Effector CD8-positive, alpha-beta T cell (primary cell): ENCODE results near the gene SCNN1B.
"Not testable (repeated sequence)": the region's sequence is repeated elsewhere in the genome, so short reads cannot be mapped to it uniquely, and the experiment has no call there.

ENCODE experiments used
- DNase-seq: peaks from one replicate; lab custom pipeline; 2025; lab: John Stamatoyannopoulos, UW

SCNN1B gene

DNA sequence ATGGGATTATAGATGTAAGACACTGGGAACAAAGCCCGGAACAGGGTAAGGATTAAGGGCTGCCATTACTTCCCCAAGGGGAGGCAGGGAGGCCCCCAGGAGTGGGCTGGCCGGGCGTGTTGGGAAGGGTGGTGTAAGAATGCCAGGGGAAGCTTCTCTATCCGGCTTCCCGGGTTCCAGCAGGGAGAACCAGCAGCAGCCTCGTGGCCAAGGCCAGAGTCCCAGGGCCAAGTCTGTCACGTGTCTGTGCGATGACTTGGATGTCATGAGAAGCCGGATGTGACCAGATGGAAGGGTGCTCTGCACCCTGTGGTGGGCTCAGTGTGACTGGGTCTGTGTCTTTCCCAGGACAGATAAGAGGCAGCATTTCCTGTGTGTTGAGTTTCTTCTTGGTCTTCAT, 52.1 kb downstream of the SCNN1B start:
- DNase-seq = no peak

DNA sequence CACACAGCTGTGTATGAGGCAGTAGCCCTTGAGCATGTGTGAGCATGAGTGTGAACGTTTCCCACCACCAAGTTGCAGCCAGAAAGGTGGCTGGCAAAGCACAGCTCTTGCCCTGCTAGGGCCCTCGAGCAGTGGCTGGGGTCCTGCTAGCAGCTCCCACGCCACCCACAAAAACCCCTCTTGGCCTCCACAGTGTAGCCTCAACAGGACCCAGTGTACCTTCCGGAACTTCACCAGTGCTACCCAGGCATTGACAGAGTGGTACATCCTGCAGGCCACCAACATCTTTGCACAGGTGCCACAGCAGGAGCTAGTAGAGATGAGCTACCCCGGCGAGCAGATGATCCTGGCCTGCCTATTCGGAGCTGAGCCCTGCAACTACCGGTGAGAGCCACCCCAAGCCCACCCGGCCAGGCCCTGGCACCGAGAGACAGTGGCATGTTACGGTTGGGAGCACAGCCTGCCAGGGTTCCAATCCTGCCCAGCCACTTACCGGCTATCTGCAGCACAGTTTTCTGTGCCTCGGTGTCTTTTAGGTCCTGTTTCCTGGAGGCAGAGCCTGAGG, 53.1 kb downstream of the SCNN1B start:
- DNase-seq = no peak

DNA sequence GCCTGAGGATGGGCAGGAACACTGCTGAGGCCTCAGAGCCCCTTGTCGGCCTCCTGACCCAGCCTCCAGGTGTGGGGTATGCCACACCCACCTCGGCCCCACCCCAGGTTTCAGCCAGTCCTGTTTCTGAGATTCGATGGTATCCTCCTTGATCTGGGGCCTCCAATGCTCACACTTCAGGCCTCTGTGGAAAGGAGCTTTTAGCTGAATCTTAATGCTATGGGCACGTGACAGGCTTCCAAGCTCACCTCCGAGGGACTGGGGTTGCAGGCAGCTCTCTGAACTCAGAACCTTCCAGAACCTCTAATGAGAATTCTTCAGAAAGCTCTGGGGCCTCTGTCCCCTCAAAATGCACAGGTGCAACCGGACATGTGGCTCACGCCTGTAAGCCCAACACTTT, 54.8 kb downstream of the SCNN1B start:
- no peak for DNase-seq

DNA sequence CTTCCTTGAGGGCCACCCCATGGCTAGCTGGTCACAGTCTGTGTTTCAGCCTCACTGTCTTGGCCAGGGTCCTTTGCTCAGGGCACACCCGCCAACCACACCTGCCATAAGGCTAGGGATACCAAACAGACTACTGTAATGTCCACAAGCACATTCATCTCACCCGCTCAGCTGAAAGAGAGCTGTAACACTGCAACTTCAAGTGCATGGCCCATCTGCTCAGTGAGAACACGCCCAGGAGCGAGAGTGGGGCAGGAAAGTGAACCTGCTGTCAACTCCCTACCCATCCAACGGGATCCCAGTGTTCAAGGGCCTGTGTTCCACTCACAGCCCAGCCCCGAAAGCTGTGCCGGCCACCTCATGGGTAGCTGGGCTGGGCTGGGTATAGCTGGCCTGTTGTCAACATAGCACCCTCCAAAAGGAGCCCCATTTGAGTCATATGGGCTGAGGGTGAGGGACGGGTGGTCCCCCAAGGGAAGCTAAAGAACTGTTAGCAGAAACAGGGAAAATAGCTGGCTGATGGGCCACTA, 55.7 kb downstream of the SCNN1B start:
- DNase-seq = no peak

DNA sequence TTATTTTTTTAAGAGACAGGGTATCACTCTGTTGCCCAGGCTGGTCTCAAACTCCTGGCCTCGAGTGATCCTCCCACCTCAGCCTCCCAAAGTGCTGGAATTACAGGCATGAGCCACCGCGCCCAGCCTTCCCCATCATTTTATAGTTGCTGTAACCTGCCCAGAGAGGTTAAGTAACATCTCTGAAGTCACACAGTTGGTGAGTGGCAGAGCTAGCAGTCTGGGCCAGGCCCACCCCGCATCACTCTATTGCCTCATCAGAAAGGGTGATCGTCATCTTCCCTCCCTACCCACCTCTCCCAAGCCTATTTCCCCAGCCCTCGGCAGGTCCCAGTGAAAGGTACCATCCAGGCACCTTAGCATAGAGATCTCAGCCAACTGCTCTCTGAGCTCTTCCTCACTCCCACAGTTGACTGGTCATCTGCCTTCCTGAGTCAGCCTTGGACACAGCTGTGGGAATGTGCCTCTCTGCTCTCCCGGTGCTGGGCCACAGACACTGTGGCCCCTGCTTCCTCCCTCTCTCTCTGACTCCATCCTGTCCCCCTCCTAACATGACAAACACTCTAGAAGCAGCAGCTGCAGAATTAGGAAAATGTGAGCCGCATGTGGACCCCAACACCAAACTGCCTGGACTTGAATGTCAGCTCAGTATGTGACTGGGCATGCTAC, 57.1 kb downstream of the SCNN1B start:
- DNase-seq = no peak

DNA sequence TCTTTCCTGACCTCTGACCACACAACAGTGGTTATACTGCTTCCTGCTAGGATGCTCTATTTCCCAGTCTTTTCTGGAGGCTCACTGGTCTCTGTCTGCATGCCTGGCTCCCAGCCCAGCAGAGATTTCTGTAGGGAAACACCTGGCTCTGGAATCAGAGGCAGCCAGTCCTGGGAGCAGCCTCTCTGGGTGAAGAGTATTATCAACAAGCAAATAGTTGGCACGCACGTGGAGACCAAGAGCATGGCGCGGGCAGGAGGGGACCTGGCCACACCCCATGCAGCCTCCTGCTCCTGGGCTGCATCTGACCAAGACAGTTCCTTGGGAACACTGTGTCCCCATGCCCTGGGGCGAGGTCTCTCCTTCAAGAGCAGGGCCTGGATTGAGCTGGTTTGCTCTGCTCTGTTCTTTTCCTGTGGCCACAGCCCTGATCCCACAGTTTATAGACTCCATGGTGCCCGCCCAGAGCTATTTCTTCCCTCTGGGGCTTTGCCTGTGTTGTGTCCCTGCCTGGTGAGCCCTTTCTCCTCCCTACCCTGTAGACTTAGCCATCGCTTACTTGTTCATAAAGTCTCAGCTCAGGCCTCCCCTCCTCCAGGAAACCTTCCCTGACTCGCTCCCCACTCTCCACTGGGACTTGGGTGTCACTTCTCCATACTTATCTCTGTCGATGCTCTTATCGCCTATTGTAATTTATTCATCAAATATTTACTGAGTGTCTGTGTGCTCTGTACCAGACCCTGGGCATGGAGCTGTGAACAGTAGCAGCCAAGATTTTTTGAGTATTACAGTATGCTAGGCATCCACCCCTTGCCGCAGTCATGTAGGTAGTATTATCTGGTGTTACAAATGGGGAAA, 60.6 kb downstream of the SCNN1B start:
- no peak for DNase-seq

DNA sequence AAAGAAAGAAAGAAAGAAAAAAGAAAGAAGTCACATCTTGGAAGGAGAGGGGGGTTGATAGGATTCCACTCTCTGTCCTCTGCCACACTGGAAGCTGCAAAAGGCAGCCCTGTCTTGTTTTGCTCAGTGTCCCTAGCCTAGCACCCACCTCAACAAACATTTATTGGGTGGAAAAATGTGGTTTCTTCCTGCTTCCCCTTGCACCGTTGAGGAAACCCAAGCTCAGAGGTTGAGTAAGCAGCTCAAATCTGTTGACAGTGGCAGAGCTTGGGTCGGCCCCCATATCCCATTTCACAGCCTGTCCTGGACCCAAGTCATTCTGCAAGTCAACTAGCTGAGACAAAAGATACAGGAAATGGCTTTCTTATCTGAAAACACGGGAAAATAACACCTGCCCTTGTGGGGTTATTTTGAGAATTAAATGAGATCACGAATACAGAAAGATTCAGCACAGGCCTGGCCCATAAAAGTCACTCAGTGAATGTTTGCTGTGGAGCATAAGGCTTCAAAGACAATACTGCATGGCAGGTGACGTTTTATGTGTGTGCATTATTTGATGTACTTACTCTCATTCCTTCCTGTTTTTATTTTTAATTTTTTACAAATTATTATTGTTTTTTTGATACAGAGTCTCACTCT, 63.6 kb downstream of the SCNN1B start:
- no peak for DNase-seq

DNA sequence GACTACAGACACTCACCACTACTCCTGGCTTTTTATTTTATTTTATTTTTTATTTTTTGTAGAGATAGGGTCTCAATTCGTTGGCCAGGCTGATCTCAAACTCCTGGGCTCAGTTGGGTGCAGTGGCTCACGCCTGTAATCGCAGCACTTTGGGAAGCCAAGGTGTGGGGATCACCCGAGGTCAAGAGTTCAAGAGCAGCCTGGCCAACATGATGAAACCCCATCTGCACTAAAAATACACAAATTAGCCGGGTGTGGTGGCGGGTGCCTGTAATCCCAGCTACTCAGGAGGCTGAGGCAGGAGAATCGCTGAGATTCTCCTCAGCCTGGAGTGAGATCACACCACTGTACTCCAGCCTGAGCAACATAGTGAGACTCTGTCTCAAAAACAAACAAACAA, 64.2 kb downstream of the SCNN1B start:
- DNase-seq = not testable (repeated sequence)

DNA sequence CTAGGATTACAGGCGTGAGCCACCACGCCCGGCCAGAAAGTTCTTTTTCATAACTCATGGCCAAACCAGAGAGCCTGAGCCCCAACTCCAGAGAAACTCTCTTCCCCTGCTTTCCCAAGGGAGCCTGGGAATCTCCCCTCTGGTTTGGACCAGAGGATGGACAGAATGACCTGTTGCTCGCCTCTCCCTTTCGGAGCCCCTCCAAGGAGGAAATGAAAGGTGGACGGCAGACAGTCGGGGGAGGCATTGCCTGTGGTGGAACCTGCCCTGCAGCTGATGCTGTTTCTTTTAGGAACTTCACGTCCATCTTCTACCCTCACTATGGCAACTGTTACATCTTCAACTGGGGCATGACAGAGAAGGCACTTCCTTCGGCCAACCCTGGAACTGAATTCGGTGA, 65.5 kb downstream of the SCNN1B start:
- DNase-seq = no peak

DNA sequence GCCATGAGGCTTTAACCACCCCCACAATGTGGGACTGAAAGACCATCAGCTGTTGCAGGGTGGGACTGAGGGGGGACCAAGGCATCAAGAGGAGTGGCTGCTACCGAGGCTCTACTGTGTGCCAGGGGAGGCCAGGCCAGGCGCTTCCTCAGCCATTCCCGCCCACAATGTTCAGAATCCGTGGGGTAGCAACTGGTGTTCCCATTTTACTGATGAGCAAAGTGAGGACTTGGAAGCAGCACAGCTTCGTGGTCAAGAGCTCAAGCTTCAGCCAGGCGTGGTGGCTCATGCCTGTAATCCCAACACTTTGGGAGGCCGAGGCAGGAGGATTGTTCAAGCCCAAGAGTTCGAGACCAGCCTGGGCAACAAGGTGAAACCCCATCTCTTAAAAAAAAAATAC, 65.9 kb downstream of the SCNN1B start:
- no peak for DNase-seq

DNA sequence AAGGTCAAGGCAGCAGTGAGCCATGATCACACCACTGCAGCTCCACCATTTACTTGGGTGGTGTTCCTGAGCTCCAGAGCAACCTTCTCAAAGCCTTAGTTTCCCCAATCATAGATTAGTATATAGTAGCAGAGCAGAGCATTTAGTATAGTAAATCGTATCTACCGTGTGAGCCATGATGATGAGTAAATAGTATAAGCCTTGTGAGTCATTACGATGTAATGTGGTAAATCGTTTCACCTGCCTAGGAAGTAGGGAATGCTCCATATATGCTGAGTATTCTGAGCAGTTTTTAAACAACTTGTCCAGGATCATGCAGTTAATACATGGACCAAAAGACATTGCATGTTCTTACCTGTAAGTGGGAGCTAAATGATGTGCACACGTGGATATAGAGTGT, 66.4 kb downstream of the SCNN1B start:
- no peak for DNase-seq

DNA sequence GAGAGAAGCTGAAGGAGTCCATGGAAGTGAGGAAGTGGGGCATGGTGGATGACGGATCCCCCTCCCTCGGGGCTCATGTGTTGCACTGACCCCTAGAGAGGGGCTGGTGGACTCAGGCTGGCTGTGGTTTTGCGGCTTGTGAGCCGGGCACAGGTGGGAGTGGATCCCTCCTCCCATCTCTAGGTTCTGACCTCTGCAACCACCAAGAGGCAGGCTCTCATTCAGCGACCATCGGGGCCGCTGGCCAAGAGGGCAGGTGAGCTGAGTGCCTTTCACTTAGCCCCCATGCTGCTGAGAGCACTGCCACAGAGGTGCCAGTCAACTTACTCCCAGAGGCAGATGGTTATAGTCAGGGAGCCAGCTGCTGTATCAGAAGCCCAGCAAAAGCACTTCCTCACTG, 67.3 kb downstream of the SCNN1B start:
- no peak for DNase-seq

DNA sequence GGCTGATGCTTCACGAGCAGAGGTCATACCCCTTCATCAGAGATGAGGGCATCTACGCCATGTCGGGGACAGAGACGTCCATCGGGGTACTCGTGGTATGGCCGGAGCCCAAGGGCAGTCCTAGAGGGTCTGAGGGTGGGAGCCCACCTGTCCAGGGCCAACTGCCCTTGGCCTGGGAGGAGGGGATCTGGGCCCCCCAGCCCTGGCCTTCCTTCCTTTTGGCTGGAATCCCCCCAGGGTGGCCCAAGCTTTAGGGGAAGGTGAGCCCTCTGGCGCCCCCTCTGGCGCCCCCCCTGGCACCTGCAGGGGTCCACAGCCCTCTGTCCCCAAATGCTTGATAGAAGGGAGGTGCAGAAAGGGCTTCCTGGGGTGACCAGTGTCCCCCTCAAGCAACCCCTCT, 69.3 kb downstream of the SCNN1B start:
- DNase-seq = no peak

DNA sequence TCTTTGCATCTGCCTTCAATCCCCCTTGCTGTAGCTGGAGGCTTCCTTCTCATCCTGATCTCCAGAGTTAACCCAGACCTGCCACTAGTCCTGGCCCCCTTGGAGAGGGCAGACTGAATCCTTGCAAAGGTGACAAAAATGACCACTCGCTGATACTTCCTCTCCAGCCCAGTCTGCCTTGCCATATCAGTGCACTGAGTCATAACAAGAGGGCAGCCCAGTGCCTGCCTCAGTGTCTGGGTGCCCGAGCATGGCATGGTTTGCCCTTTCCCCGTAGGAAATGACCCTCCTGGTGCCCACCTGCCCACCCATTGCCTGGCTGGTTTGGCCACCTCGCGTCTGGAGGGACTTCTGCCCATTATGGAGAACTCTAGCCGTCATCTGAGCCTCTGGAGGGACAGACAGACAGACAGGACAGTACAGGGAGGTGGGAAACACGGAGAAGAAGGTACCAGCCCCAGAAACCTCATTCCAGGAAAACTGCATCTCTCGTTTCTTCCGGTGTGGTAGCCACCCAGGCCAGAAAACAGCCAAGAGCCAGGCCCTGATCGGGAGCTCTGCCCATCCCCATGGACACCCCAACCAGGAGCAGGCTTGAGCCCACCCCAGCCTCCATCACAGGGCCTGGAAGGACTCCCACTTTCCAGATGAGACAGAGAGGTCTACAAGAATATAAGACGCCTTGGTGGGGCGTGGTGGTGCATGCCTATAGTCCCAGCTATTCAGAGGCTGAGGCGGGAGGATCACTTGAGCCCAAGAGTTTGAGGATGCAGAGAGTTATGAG, 71.5 kb downstream of the SCNN1B start:
- no peak for DNase-seq

DNA sequence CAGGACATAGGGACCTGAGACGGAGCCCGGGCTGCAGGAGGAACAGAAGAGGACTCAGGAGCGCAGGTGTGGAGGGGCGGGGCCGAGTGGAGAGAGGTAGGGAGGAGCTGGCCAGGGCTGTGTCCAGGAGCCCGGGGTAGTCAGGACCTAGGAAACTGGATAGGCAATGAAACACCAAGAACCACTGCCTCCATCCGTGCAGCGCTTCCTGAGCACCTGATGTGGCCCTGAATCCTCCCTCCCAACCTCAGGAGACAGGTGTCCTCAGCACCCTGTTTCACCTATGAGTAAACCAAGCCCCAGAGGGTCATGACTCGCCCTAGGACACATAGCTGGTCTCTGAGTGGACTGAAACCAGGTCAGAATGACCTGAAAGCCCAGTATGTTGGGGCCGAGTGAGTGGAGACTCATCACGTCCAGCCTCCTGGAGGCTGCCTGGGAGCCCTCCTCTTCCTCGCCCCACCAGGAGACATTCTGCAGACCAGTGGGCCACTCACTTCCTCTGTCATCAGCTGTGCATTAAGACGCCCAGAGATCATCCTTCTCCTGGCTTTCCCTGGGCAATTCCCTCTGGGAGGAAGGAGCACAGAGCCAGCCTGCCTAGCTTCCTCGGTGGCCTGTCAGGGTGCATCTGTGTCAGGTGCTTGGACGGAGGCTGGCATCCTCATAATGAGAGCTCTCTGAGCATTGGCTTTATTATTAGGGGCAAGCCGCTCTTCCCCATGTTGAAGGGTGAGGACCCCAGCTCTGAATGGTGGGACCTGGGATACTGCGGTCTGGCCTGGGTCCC, 72.8 kb downstream of the SCNN1B start:
- DNase-seq = no peak

DNA sequence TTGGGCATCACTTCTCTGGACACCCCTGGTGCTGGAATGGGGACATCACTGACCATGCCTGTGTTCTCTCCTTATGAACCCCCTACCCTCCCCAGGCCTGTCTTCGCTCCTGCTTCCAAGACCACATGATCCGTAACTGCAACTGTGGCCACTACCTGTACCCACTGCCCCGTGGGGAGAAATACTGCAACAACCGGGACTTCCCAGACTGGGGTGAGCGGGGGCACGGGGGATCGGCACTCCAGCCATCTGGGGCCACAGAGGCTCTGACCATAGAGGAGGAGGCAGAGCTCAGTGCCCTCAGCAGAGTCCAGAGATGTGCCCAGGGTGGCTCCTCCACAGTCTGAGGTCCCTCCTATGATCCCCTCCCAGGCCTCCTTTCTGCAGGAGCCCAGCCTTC, 73.5 kb downstream of the SCNN1B start:
- DNase-seq = no peak

DNA sequence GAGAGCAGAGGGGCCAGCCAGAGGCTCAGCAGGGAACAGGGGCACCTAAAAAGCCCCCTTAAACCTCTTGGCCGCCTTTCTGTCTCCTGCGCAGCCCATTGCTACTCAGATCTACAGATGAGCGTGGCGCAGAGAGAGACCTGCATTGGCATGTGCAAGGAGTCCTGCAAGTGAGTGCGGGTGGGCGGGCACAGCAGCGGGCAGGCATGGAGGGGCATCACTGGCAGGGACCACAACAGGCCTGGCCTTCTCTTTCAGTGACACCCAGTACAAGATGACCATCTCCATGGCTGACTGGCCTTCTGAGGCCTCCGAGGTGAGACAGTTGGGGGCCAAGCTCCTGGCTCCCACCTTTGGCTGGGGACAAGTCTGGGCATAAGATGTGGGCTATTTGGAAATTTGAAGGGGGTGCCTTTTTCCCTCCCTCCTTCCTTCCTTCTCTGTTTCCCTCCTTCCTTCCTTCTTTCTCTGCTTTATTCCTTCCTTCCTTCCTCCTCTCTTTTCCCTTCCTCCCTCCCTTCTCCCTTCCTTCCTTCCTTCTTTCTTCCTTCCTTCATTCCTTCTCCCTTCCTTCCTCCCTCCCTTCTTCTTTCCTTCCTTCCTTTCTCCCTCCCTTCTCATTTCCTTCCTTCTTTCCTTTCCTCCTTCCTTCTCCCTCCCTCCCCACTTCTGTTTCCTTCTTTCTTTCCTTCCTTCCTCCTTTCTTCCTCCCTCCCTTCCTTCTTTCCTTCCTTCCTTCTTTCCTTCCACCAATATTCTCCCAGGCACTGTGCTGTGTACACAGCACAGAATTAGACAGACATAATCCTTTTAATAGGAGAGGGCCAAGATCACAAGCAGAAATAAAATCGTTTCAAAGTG, 75.2 kb downstream of the SCNN1B start:
- no peak for DNase-seq

DNA sequence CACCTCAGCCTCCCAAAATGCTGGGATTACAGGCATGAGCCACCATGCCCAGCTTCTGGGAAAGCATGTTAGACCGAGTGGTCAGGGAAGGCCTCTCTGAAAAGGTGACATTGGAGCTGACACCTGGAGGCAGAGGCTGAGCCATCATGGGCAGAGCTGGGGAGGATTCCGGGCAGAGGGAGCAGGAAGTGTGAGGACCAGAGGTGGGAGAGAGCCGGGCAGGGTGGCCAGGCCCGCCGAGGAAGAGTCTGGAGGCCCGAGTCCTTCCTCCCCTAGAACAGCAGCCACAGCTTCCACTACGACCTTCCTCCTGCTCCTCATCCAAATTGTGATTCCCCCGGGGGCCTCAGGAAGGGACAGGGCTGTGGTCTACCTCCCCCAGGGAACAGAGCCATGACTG, 76.2 kb downstream of the SCNN1B start:
- DNase-seq = no peak

DNA sequence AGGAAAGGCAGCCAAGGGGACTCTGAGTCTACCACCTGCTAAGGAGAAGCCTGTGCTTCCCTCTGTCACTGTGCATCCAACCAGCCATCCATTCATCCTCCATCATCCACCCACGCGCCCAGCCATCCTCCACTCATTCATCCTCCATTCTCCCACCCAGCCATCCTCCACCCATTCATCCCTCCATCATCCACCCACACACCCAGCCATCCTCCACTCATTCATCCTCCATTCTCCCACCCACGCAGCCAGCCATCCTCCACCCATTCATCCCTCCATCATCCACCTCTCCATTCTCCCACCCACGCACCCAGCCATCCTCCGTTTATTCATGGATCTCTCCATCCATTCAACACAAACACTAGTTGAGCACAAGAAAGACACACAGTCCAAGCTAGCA, 76.8 kb downstream of the SCNN1B start:
- DNase-seq = no peak

DNA sequence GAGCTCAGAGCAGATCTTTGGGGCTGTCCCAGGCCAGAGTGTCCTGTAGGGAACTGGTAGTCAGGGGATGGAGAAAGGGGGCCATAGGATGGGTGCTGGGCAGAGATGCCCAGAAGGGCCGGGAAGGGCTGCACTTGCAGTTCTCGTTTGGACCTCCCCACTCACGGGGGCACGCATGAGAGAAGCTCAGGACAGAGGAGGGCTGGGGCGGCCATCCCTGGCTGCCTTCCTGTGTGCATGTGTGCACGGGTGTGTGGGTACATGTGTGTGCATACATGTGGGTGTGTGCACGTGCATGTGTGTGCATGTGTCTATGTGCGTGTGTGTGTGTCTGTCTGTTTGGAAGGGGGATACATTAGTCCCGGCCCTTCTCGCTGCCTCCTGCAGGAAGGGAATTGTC, 77.6 kb downstream of the SCNN1B start:
- no peak for DNase-seq
